ENCODE data around the gene GAREM1. TPM values are rescaled to one million over a fixed set of nuclear protein-coding genes. Genes with fewer than 3 reads are reported as not detected.
"Not testable (repeated sequence)": the region's sequence is repeated elsewhere in the genome, so short reads cannot be mapped to it uniquely, and the experiment has no call there.

GAREM1 gene
- total RNA-seq (10 to 100 TPM in 4 of 6 donors, 1 to 10 TPM in 2; 8.8 to 55.9 (median 17.9) TPM), polyA plus RNA-seq (1 to 10 TPM; 2.9 to 3.6 TPM)

GRCh38 chr18:32470714-32471633, at the start of gene GAREM1:
GAREM1 (minus strand) TSS chr18:32470882; CDS start chr18:32470428, 454 bp downstream.
- Histone ChIP-seq H3K36me3 (no peaks in the 10 kb centered on the region), H3K27ac (peak within 1 kb of the TSS; percentile 79 to 89 (median 87)), H3K4me1 (peaks cover 5 to 17% (median 14%) of the 10 kb centered on the region in 3 donors), H3K9me3 (no peaks in the 10 kb centered on the region), H3K4me3 (peak within 1 kb of the TSS; percentile 48 to 92 (median 79)), H3K27me3 (no peaks in the 10 kb centered on the region)
- WGBS, 2 donors, result 0 to 1% methylated on average over 50 to 82 of the region's 82 CpGs
- intact Hi-C loops (cut with DNase I), result loop anchor here in 2 of 3 donors (10.0 kb wide), 1 partner anchor 196 kb away; no protein-coding TSS in a partner anchor
- TF ChIP-seq CTCF (IDR thresholded peaks at IDR 0.05), result peak; percentile 22 to 65 (median 58)
- DNase-seq, result peak; percentile 95 to 98 (median 97)
- FAIRE-seq, result no peak
- ATAC-seq, result peak; percentile 87 to 93 (median 90)

GRCh38 chr18:32511147-32511546, 40.5 kb upstream of the GAREM1 start:
- H3K36me3 ChIP-seq, result no peaks in the 10 kb centered on the region
- WGBS, 2 donors, result 80 to 88% methylated on average over 7 of the region's 7 CpGs
- no peak overlapping the region for H3K27ac ChIP-seq
- H3K9me3 ChIP-seq, result no peaks in the 10 kb centered on the region
- H3K4me1 ChIP-seq, result no peaks in the 10 kb centered on the region
- no peak overlapping the region for H3K4me3 ChIP-seq
- TF ChIP-seq CTCF (IDR thresholded peaks at IDR 0.05), result no peak
- no peak for FAIRE-seq
- no peak for ATAC-seq
- intact Hi-C loops (cut with DNase I), result no loop called here
- DNase-seq, result no peak
- no peaks in the 10 kb centered on the region for H3K27me3 ChIP-seq

- ATAC-seq, result no peak
- Histone ChIP-seq H3K36me3 (no peaks in the 10 kb centered on the region), H3K27me3 (no peaks in the 10 kb centered on the region), H3K27ac (no peak overlapping the region), H3K4me3 (no peak overlapping the region), H3K9me3 (no peaks in the 10 kb centered on the region), H3K4me1 (no peaks in the 10 kb centered on the region)
- 81 to 89% methylated on average over 3 of the region's 3 CpGs for WGBS, 2 donors
- FAIRE-seq, result no peak
- TF ChIP-seq CTCF (IDR thresholded peaks at IDR 0.05), result no peak
- DNase-seq, result no peak
- intact Hi-C loops (cut with DNase I), result no loop called here
Observed at GRCh38 chr18:32509111-32509510, 38.4 kb upstream of the GAREM1 start.

- Histone ChIP-seq H3K9me3 (no peaks in the 10 kb centered on the region), H3K27ac (no peak overlapping the region), H3K4me1 (no peaks in the 10 kb centered on the region), H3K36me3 (no peaks in the 10 kb centered on the region), H3K4me3 (no peak overlapping the region), H3K27me3 (no peaks in the 10 kb centered on the region)
- intact Hi-C loops (cut with DNase I), result no loop called here
- TF ChIP-seq CTCF (IDR thresholded peaks at IDR 0.05), result no peak
- ATAC-seq (no peak), DNase-seq (no peak), FAIRE-seq (no peak)
- WGBS, 2 donors, result 46 to 60% methylated on average over 1 of the region's 1 CpG
Observed at GRCh38 chr18:32507093-32507492, 36.4 kb upstream of the GAREM1 start.

- no peaks in the 10 kb centered on the region for H3K9me3 ChIP-seq
- intact Hi-C loops (cut with DNase I), result no loop called here
- H3K4me3 ChIP-seq, result no peak overlapping the region
- FAIRE-seq (no peak), DNase-seq (no peak), ATAC-seq (no peak)
- no peaks in the 10 kb centered on the region for H3K27me3 ChIP-seq
- no peaks in the 10 kb centered on the region for H3K4me1 ChIP-seq
- H3K36me3 ChIP-seq, result no peaks in the 10 kb centered on the region
- TF ChIP-seq CTCF (IDR thresholded peaks at IDR 0.05), result no peak
- no peak overlapping the region for H3K27ac ChIP-seq
- WGBS, 2 donors, result 84 to 90% methylated on average over 4 of the region's 4 CpGs
Observed at GRCh38 chr18:32502014-32502413, 31.3 kb upstream of the GAREM1 start.

- H3K27me3 ChIP-seq; H3K4me3 ChIP-seq; intact Hi-C loops (cut with DNase I); H3K4me1 ChIP-seq; ATAC-seq; H3K27ac ChIP-seq; H3K9me3 ChIP-seq; H3K36me3 ChIP-seq; DNase-seq; FAIRE-seq: not testable (repeated sequence)
- 76 to 79% methylated on average over 2 of the region's 2 CpGs for WGBS, 2 donors
Observed at GRCh38 chr18:32501242-32501641, 30.6 kb upstream of the GAREM1 start.
